ENCODE measurements around the gene CPNE1. TPM values are rescaled to one million over a fixed set of nuclear protein-coding genes. Genes with fewer than 3 reads are reported as not detected.

Gene CPNE1
- total RNA-seq, 1 donor from 2014 or later = 142 TPM

DNA sequence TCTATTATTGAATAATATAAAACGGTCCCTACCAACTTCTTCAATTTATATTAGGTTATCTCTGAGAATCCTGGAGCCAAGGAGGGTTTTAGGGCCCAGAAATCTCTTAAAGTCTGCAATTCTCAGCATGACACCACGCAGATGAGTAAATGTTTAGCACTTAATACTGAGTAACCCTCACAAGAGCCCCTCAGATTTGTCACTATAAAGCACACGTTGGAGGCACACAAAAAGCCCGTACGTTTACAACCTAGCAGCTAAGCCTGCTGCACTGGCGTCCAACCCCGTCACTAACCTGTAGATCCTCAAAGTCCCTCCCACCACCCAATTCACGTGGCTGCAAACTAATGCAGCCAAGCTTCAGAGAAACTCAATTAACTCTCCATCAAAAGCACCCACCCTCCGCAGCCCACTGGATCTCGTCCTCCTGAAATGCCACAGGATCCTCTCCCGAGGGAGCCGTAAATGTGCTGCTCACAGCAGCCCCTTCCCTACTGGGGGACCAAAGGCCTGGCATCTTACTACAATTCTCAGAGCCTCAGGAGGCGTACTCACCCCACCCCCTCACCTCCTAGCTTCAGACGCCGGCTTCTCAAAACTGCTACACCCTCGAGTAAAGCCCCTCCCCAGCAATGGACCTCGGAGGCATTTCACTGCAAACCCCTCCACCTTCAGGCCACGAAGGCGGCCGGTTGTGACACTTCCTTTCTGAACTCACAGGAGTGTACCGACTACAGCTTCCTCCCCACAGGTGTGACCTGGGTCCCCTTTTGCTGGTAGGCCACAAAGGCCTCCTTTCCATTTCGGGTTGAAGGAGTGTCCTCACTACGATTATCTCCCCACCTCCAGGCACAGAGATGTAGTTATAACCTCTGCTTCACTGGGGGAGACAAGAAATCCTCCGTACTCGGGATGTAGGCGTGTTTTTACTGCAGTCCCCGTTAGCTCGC lies 909 bp downstream of the CPNE1 start:
- DNase-seq (ENCODE audit: low spot score) = no peak
- no peaks in the 10 kb centered on the region for H3K27me3 Mint-ChIP-seq (ENCODE audit: low read depth)
- peaks cover 4% of the 10 kb centered on the region for H3K36me3 Mint-ChIP-seq (ENCODE audit: low read depth)
- H3K4me1 Mint-ChIP-seq (ENCODE audit: low read depth) = peaks cover 55% of the 10 kb centered on the region
- peak overlapping the region; percentile 99 for H3K27ac Mint-ChIP-seq (ENCODE audit: unreplicated experiment)
- no peaks in the 10 kb centered on the region for H3K9me3 Mint-ChIP-seq (ENCODE audit: low read depth)
- TF ChIP-seq, protein P1, sequence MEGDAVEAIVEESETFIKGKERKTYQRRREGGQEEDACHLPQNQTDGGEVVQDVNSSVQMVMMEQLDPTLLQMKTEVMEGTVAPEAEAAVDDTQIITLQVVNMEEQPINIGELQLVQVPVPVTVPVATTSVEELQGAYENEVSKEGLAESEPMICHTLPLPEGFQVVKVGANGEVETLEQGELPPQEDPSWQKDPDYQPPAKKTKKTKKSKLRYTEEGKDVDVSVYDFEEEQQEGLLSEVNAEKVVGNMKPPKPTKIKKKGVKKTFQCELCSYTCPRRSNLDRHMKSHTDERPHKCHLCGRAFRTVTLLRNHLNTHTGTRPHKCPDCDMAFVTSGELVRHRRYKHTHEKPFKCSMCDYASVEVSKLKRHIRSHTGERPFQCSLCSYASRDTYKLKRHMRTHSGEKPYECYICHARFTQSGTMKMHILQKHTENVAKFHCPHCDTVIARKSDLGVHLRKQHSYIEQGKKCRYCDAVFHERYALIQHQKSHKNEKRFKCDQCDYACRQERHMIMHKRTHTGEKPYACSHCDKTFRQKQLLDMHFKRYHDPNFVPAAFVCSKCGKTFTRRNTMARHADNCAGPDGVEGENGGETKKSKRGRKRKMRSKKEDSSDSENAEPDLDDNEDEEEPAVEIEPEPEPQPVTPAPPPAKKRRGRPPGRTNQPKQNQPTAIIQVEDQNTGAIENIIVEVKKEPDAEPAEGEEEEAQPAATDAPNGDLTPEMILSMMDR (IDR thresholded peaks at IDR 0.05) = no peak
- peak overlapping the region; percentile 92 for H3K4me3 Mint-ChIP-seq (ENCODE audit: unreplicated experiment)

DNA sequence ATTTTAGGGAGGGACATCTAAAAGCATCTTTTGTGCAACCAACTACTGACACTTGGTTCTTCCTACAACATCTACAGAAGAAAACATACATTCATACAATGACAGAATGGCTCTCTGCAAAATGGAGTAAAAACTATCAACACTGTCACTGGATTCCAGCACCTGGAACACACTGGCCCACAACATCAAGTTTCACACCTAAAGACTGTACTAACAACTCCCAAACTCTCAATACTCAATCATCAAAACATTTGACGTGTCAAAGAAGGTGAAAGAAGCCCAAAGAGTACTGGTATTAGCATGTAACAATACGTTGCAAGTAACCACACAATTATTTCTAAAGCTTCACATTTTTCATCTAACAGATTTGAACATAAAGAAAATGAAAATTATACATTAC lies 2.1 kb downstream of the CPNE1 start:
- H3K27ac Mint-ChIP-seq (ENCODE audit: unreplicated experiment) = peak overlapping the region; percentile 84
- DNase-seq (ENCODE audit: low spot score) = no peak
- H3K36me3 Mint-ChIP-seq (ENCODE audit: low read depth) = no peaks in the 10 kb centered on the region
- peak overlapping the region; percentile 92 for H3K4me3 Mint-ChIP-seq (ENCODE audit: unreplicated experiment)
- H3K4me1 Mint-ChIP-seq (ENCODE audit: low read depth) = peaks cover 56% of the 10 kb centered on the region
- no peaks in the 10 kb centered on the region for H3K9me3 Mint-ChIP-seq (ENCODE audit: low read depth)
- no peaks in the 10 kb centered on the region for H3K27me3 Mint-ChIP-seq (ENCODE audit: low read depth)
- TF ChIP-seq, protein P1 (IDR thresholded peaks at IDR 0.05) = no peak

DNA sequence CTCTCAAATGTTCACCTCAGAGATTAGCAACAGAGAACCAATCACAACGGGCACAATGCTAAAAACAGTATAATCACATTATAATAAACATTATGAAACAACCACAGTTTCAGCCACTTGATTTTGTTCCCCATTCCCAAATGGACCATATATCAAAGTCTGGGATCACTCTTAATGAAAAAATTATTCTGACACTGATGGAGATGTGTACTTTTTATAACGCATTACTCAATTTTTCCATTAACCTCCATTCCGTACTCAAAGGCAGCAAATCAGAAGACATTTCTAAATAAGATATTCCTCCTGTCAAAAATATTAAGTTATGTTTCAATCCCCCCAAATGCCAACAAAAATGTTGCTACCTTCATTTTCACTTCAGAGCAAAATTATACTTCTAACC lies 2.8 kb downstream of the CPNE1 start:
- Mint-ChIP-seq H3K27ac (ENCODE audit: unreplicated experiment) (peak overlapping the region; percentile 84), H3K9me3 (ENCODE audit: low read depth) (no peaks in the 10 kb centered on the region), H3K4me3 (ENCODE audit: unreplicated experiment) (peak overlapping the region; percentile 92), H3K4me1 (ENCODE audit: low read depth) (peaks cover 62% of the 10 kb centered on the region), H3K27me3 (ENCODE audit: low read depth) (no peaks in the 10 kb centered on the region), H3K36me3 (ENCODE audit: low read depth) (no peaks in the 10 kb centered on the region)
- no peak for DNase-seq (ENCODE audit: low spot score)
- TF ChIP-seq, protein P1 (IDR thresholded peaks at IDR 0.05) = no peak

DNA sequence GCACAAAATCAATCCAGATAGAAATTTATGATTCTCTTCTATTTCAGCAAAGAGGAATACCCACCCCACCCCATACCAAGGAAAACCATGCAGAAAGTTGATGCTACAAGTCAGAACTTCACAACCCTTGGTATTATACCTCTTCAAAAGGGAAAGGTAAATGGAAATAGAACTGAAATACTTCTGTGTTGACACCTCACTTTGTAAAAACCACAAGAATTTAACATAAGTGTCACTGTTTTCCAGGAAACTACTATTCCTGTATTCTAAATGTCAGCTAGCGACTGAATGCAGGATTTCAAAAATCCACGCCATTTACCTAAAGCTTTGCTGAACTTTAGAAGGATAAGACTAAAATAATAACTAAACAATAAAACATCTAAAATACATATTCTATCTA lies 3.6 kb downstream of the CPNE1 start:
- H3K4me1 Mint-ChIP-seq (ENCODE audit: low read depth) = peaks cover 62% of the 10 kb centered on the region
- peak overlapping the region; percentile 84 for H3K27ac Mint-ChIP-seq (ENCODE audit: unreplicated experiment)
- H3K9me3 Mint-ChIP-seq (ENCODE audit: low read depth) = no peaks in the 10 kb centered on the region
- no peaks in the 10 kb centered on the region for H3K36me3 Mint-ChIP-seq (ENCODE audit: low read depth)
- no peak for DNase-seq (ENCODE audit: low spot score)
- no peak overlapping the region for H3K4me3 Mint-ChIP-seq (ENCODE audit: unreplicated experiment)
- H3K27me3 Mint-ChIP-seq (ENCODE audit: low read depth) = no peaks in the 10 kb centered on the region
- TF ChIP-seq, protein P1 (IDR thresholded peaks at IDR 0.05) = no peak

DNA sequence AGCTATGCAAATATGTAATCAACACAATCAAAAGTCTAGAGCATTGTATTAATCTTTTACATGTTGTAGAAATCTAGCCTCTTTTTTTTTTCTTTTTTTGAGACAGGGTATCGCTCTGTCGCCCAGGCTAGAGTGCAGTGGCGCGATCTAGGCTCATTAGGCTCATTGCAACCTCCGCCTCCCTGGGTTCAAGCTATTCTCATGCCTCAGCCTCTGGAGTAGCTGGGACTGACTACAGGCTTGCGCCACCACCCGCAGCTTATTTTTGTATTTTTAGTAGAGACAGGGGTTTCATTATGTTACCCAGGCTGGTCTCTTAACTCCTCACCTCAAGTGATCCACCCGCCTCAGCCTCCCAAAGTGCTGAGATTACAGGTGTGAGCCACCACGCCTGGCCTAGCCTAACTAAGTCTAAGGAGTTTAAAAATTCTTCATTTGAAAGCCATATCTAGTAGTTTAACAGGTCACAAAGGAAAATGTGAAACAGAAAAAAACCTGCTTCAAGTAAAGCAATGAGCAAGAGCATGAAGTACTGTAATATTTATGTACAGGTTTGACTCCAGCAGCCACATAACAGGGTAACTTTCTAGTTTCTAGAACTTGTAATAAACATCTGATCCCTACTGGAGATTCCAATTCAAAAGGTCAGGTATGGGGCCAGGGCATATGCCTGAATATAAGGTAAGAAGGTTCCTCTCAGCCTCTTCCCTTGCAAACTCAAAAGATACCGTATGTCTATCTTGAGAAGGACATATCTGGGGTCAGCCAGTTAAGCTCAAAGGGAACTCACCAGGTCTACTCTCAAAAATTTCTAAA lies 4.4 kb downstream of the CPNE1 start:
- H3K4me3 Mint-ChIP-seq (ENCODE audit: unreplicated experiment) = no peak overlapping the region
- TF ChIP-seq, protein P1 (IDR thresholded peaks at IDR 0.05) = no peak
- H3K27ac Mint-ChIP-seq (ENCODE audit: unreplicated experiment) = peak overlapping the region; percentile 69
- DNase-seq (ENCODE audit: low spot score) = no peak
- no peaks in the 10 kb centered on the region for H3K9me3 Mint-ChIP-seq (ENCODE audit: low read depth)
- H3K27me3 Mint-ChIP-seq (ENCODE audit: low read depth) = no peaks in the 10 kb centered on the region
- H3K4me1 Mint-ChIP-seq (ENCODE audit: low read depth) = peaks cover 62% of the 10 kb centered on the region
- H3K36me3 Mint-ChIP-seq (ENCODE audit: low read depth) = no peaks in the 10 kb centered on the region
